Posterior vena cava (tissue), 2 donors: ENCODE data around the gene ZNF844. TPM values are rescaled to one million over a fixed set of nuclear protein-coding genes. Genes with fewer than 3 reads are reported as not detected.
A peak's percentile ranks its signal among the peaks of the same experiment; 100 is the strongest.
"Not testable (repeated sequence)": the region's sequence is repeated elsewhere in the genome, so short reads cannot be mapped to it uniquely, and the experiment has no call there.

Source experiments
- DNase-seq: peaks from one replicate; pipeline ENCODE4 v3.0.0-alpha.2; 2020; ENCODE audit warnings: low spot score
- intact Hi-C, 2 donors: fragments of 100-400 bp; cut with DNase I; formaldehyde crosslinking; loops; one replicate each; pipeline versions ENCODE4 v1.14.1 to v1.14.2; 2022 to 2023
- long read RNA-seq, 2 donors: library from polyadenylated mRNA; unstranded; transcript quantifications; one replicate each; pipeline ENCODE4 v2.0.0, GENCODE V29; 2020 to 2021
- total RNA-seq, 2 donors: library from RNA; stranded (reverse); fragmentation: NEBNext Ultra II Directional; extraction: Animal tissue kit (Norgen Biotek cat#: 25700); gene quantifications; one replicate each; pipeline ENCODE4 v1.2.1, GENCODE V29; 2021
- donor health status: DM: yes; HTN: yes; CAD: no.
- donor health status: DM: yes; HTN: yes; CAD: no.

The ZNF844 gene
- total RNA-seq = 10 to 100 TPM in 1 of 2 donors, 1 to 10 TPM in 1; 7.8 to 14.9 TPM
- long read RNA-seq, donor 1, partial matches to known transcripts = 0 of 3 reads
- long read RNA-seq, donor 1, other reads (novel, unspliced or antisense) = 3 of 3 reads
- long read RNA-seq, donor 2 = 0 reads

GRCh38 chr19:12064590-12065538 is at the start of gene ZNF844:
Gene ZNF844, plus strand, starts transcription at chr19:12064731. Its CDS starts 143 bp downstream, at chr19:12064874.
- intact Hi-C loops = loop anchor here in 1 of 2 donors (5.0 to 10.0 kb wide), 2 partner anchors 77 to 1720 kb away; partner anchors contain the start of gene ZNF20
- DNase-seq = peak; percentile 99

GRCh38 chr19:12015015-12015752 is 49.3 kb upstream of the ZNF844 start:
- intact Hi-C loops = loop anchor here in 1 of 2 donors (5.0 kb wide), 1 partner anchor 778 kb away; the partner anchor contains the start of gene ANGPTL8
- no peak for DNase-seq

- intact Hi-C loops = loop anchor here in 1 of 2 donors (5.0 kb wide), 1 partner anchor 778 kb away; the partner anchor contains the start of gene ANGPTL8
- DNase-seq = no peak
These were observed 48.8 kb upstream of the ZNF844 start for GRCh38 chr19:12015753-12016116.

GRCh38 chr19:12034198-12034597 is 30.3 kb upstream of the ZNF844 start:
- no peak for DNase-seq
- intact Hi-C loops = no loop called here

- DNase-seq = no peak
- intact Hi-C loops = no loop called here
These were observed 29.9 kb upstream of the ZNF844 start for GRCh38 chr19:12034620-12035019.

- peak; percentile 97 for DNase-seq
- intact Hi-C loops = no loop called here
These were observed 29.0 kb upstream of the ZNF844 start, which contains the start of gene ZNF433 for GRCh38 chr19:12035220-12036172. Gene ZNF433, minus strand, starts transcription at chr19:12035679. Its CDS starts 140 bp downstream, at chr19:12035539.

- intact Hi-C loops = no loop called here
- no peak for DNase-seq
These were observed 21.6 kb upstream of the ZNF844 start for GRCh38 chr19:12042893-12043292.

- DNase-seq = no peak
- intact Hi-C loops = no loop called here
These were observed 20.6 kb upstream of the ZNF844 start for GRCh38 chr19:12043752-12044422.

- intact Hi-C loops = no loop called here
- DNase-seq = no peak
These were observed 16.7 kb upstream of the ZNF844 start for GRCh38 chr19:12047868-12048267.

- intact Hi-C loops = no loop called here
- DNase-seq = no peak
These were observed 12.4 kb upstream of the ZNF844 start for GRCh38 chr19:12052091-12052496.

- peak; percentile 92 for DNase-seq
- intact Hi-C loops = no loop called here
These were observed 11.9 kb upstream of the ZNF844 start, which contains the start of gene ZNF878 for GRCh38 chr19:12052497-12053169. Gene ZNF878, minus strand, starts transcription at chr19:12052961. Its CDS starts 160 bp downstream, at chr19:12052801.

GRCh38 chr19:12055784-12056183 is 8.7 kb upstream of the ZNF844 start:
- no peak for DNase-seq
- intact Hi-C loops = no loop called here

- no peak for DNase-seq
- intact Hi-C loops = no loop called here
These were observed 11.1 kb downstream of the ZNF844 start for GRCh38 chr19:12075538-12076139.

- DNase-seq, intact Hi-C loops: not testable (repeated sequence)
These were observed 11.8 kb downstream of the ZNF844 start for GRCh38 chr19:12076331-12076730.

- intact Hi-C loops = no loop called here
- DNase-seq = no peak
These were observed 12.8 kb downstream of the ZNF844 start for GRCh38 chr19:12077375-12077774.

GRCh38 chr19:12083336-12083735 is 18.8 kb downstream of the ZNF844 start:
- DNase-seq, intact Hi-C loops: not testable (repeated sequence)
